NCI-H146 (cell line): ENCODE data around the gene TBC1D7.

ENCODE experiments used
- DNase-seq: peaks from one replicate; lab custom pipeline; 2025; lab: John Stamatoyannopoulos, UW

The TBC1D7 gene

GRCh38 chr6:13294499-13295069 lies 33.8 kb downstream of the TBC1D7 start:
- no peak for DNase-seq

- DNase-seq, result no peak
Measured at GRCh38 chr6:13292774-13293173, 35.6 kb downstream of the TBC1D7 start.

GRCh38 chr6:13290335-13290734 lies 38.0 kb downstream of the TBC1D7 start:
- no peak for DNase-seq

- DNase-seq, result no peak
Measured at GRCh38 chr6:13289789-13290318, 38.5 kb downstream of the TBC1D7 start.

GRCh38 chr6:13288969-13289391 lies 39.4 kb downstream of the TBC1D7 start:
- DNase-seq, result no peak

GRCh38 chr6:13288481-13288880 lies 39.9 kb downstream of the TBC1D7 start:
- DNase-seq, result no peak

- DNase-seq, result no peak
Measured at GRCh38 chr6:13287104-13287503, 41.2 kb downstream of the TBC1D7 start.

GRCh38 chr6:13286181-13286580 lies 42.2 kb downstream of the TBC1D7 start:
- DNase-seq, result no peak

- DNase-seq, result no peak
Measured at GRCh38 chr6:13285705-13286104, 42.6 kb downstream of the TBC1D7 start.

GRCh38 chr6:13284646-13285045 lies 43.7 kb downstream of the TBC1D7 start:
- no peak for DNase-seq

- DNase-seq, result no peak
Measured at GRCh38 chr6:13283331-13283730, 45.0 kb downstream of the TBC1D7 start.

GRCh38 chr6:13282393-13283069 lies 45.8 kb downstream of the TBC1D7 start:
- DNase-seq, result no peak

GRCh38 chr6:13281686-13282085 lies 46.7 kb downstream of the TBC1D7 start:
- DNase-seq, result no peak

- DNase-seq, result no peak
Measured at GRCh38 chr6:13280254-13280653, 48.1 kb downstream of the TBC1D7 start.

- DNase-seq, result no peak
Measured at GRCh38 chr6:13278991-13279390, 49.3 kb downstream of the TBC1D7 start.

- DNase-seq, result no peak
Measured at GRCh38 chr6:13278164-13278563, 50.2 kb downstream of the TBC1D7 start.

GRCh38 chr6:13277231-13277630 lies 51.1 kb downstream of the TBC1D7 start:
- no peak for DNase-seq

GRCh38 chr6:13275435-13275989 lies 52.8 kb downstream of the TBC1D7 start:
- DNase-seq, result no peak

GRCh38 chr6:13274707-13275434 lies 53.5 kb downstream of the TBC1D7 start:
- no peak for DNase-seq

GRCh38 chr6:13273931-13274706 lies 54.2 kb downstream of the TBC1D7 start:
- DNase-seq, result no peak

- no peak for DNase-seq
Measured at GRCh38 chr6:13273202-13273930, 55.0 kb downstream of the TBC1D7 start.
